Breast epithelium (tissue), 4 donors: ENCODE measurements around the gene TUBA3E. TPM values are rescaled to one million over a fixed set of nuclear protein-coding genes. Genes with fewer than 3 reads are reported as not detected.
"Not testable (repeated sequence)": the region's sequence is repeated elsewhere in the genome, so short reads cannot be mapped to it uniquely, and the experiment has no call there.

Source experiments
- DNase-seq, 2 donors: peaks; one replicate each; pipeline ENCODE4 v3.0.0-alpha.2; 2019; ENCODE audit warnings: low spot score in 2 of 2
- H3K27ac ChIP-seq, 2 donors: fragments of 200-600 bp; sonication (generic) in 1 of 2; one replicate each; pipeline ENCODE4 v1.5.1; 2016 to 2019; ENCODE audit warnings: mild to moderate bottlenecking in 1 of 2
- H3K27me3 ChIP-seq, 2 donors: fragments of 200-600 bp; sonication (generic) in 1 of 2; one replicate each; pipeline versions ENCODE4 v1.5.1 to v1.6.0; 2017 to 2019; ENCODE audit warnings: control low read depth in 1 of 2, mild to moderate bottlenecking in 1 of 2
- H3K36me3 ChIP-seq: fragments of 200-600 bp; one replicate; pipeline ENCODE4 v1.5.1; 2019
- H3K4me1 ChIP-seq, 2 donors: fragments of 200-600 bp; sonication (generic); one replicate each; pipeline ENCODE4 v1.5.1; 2016 to 2019; ENCODE audit warnings: control low read depth in 1 of 2
- H3K4me3 ChIP-seq, 3 donors: fragments of 200-600 bp; sonication (generic); 1 replicate in 2 of 3; 2 replicates in 1 of 3; pipeline ENCODE4 v1.5.1; 2016 to 2019; ENCODE audit warnings: mild to moderate bottlenecking in 3 of 3, moderate library complexity in 2 of 3
- H3K9me3 ChIP-seq, 2 donors: fragments of 200-600 bp; sonication (generic) in 1 of 2; one replicate each; pipeline ENCODE4 v1.5.1; 2016 to 2019; ENCODE audit warnings: control low read depth in 1 of 2
- POLR2A ChIP-seq: fragments of 450-650 bp; IDR thresholded peaks from one replicate; pipeline ENCODE4 v1.6.1; 2016; ENCODE audit warnings: antibody characterized with exemption, mild to moderate bottlenecking, moderate library complexity
- POLR2AphosphoS5 ChIP-seq, 3 donors: sonication (generic); formaldehyde crosslinking; IDR thresholded peaks; one replicate each; pipeline ENCODE4 v1.6.1; 2017; ENCODE audit warnings: antibody characterized with exemption in 3 of 3
- intact Hi-C: fragments of 100-400 bp; cut with DNase I; formaldehyde crosslinking; loops from one replicate; pipeline ENCODE4 v1.15.1; 2023; ENCODE audit warnings: low total_unique reads
- total RNA-seq, 3 donors: library from RNA; depleted of rRNA; stranded (reverse); fragments of >200 nt; gene quantifications; one replicate each; pipeline ENCODE4 v1.1.0, GENCODE V29; 2016
- TF ChIP-seq, protein P1 (sequence below), 3 donors: fragments of 450-650 bp; IDR thresholded peaks; one replicate each; pipeline ENCODE4 v1.5.1; 2016 to 2017; ENCODE audit warnings: antibody characterized with exemption in 3 of 3, mild to moderate bottlenecking in 3 of 3, moderate library complexity in 3 of 3

TUBA3E gene
- total RNA-seq, 3 donors from 2014 or later = not detected

DNA sequence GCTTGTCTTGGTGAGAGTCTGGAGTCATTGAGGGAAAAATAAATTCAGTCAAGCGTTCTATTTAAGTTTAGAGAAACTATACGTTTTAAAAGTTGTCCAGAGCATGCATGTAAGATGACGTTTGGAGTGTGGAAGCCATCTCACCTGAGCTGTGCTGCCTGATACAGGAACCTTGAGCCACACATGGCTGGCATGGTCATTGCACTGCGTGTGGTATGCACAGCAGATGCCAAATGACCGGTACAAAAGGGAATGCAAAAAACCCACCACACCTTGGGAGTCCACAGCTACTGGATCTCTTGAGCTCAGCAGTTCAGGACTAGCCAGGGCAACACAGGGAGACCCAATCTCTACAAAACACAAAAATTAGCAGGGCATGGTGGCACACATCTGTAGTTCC lies 11.8 kb downstream of the TUBA3E start:
- no peaks in the 10 kb centered on the region for H3K27me3 ChIP-seq
- no peaks in the 10 kb centered on the region for H3K4me1 ChIP-seq
- H3K27ac ChIP-seq = no peak overlapping the region
- DNase-seq = no peak
- no peaks in the 10 kb centered on the region for H3K36me3 ChIP-seq
- intact Hi-C loops = loop anchor here (10.0 kb wide), 1 partner anchor 1298 kb away; no protein-coding TSS in a partner anchor
- no peak overlapping the region for H3K4me3 ChIP-seq
- no peaks in the 10 kb centered on the region for H3K9me3 ChIP-seq
- TF ChIP-seq, protein P1, sequence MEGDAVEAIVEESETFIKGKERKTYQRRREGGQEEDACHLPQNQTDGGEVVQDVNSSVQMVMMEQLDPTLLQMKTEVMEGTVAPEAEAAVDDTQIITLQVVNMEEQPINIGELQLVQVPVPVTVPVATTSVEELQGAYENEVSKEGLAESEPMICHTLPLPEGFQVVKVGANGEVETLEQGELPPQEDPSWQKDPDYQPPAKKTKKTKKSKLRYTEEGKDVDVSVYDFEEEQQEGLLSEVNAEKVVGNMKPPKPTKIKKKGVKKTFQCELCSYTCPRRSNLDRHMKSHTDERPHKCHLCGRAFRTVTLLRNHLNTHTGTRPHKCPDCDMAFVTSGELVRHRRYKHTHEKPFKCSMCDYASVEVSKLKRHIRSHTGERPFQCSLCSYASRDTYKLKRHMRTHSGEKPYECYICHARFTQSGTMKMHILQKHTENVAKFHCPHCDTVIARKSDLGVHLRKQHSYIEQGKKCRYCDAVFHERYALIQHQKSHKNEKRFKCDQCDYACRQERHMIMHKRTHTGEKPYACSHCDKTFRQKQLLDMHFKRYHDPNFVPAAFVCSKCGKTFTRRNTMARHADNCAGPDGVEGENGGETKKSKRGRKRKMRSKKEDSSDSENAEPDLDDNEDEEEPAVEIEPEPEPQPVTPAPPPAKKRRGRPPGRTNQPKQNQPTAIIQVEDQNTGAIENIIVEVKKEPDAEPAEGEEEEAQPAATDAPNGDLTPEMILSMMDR (IDR thresholded peaks at IDR 0.05) = no peak
- TF ChIP-seq POLR2AphosphoS5 (IDR thresholded peaks at IDR 0.05) (no peak), POLR2A (no peak)

DNA sequence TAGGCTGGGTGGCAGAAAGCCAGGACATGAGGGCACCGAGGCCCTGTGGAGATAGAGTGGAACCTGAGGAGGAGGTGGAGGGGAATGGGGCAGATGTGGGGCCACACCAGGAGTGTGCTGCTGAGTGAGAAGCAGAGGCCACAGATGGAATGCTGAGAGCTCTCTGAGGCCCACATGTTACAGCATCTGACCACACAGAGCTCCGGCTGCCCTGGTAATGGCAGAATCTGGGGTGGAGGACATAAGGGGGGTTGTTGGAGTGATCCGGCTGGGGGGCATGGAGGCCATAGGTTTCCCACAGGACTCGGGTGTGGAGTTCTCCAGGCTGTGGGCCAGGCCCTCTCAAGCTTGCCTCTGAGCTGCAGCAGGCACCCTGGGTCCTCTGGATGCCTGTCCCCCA lies 12.3 kb downstream of the TUBA3E start:
- Histone ChIP-seq H3K27ac (no peak overlapping the region), H3K36me3 (no peaks in the 10 kb centered on the region), H3K4me1 (no peaks in the 10 kb centered on the region), H3K27me3 (no peaks in the 10 kb centered on the region), H3K4me3 (no peak overlapping the region), H3K9me3 (no peaks in the 10 kb centered on the region)
- intact Hi-C loops = loop anchor here (10.0 kb wide), 1 partner anchor 1299 kb away; no protein-coding TSS in a partner anchor
- TF ChIP-seq POLR2AphosphoS5 (IDR thresholded peaks at IDR 0.05) (no peak), POLR2A (no peak)
- TF ChIP-seq, protein P1 (IDR thresholded peaks at IDR 0.05) = no peak
- DNase-seq = no peak

DNA sequence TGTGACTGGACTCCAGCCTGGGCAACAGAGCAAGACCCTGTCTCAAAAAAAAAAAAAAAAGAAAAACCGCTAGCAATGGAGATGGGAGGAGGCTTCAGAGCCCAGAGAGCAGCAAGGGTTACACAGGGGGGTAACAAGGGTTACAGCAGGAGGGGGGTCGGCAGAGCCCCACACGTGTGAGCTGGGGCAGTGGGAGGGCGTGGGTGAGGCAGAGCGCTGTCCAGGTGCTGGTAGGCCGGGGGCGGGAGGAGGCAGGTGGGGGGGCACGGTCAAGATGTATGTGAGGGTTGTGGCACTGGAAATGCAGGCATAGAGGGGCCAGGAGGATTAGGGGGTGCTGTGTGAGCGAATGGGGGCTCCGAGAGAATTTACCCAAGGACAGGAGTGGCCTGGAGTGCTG lies 12.8 kb downstream of the TUBA3E start:
- Histone ChIP-seq H3K4me1 (peaks cover 0 to 5% of the 10 kb centered on the region in 2 donors), H3K27ac (no peak overlapping the region), H3K9me3 (no peaks in the 10 kb centered on the region), H3K4me3 (no peak overlapping the region), H3K36me3 (no peaks in the 10 kb centered on the region), H3K27me3 (no peaks in the 10 kb centered on the region)
- intact Hi-C loops = loop anchor here (10.0 kb wide), 1 partner anchor 1299 kb away; no protein-coding TSS in a partner anchor
- no peak for DNase-seq
- TF ChIP-seq, protein P1 (IDR thresholded peaks at IDR 0.05) = no peak
- no peak for TF ChIP-seq POLR2AphosphoS5 (IDR thresholded peaks at IDR 0.05)

DNA sequence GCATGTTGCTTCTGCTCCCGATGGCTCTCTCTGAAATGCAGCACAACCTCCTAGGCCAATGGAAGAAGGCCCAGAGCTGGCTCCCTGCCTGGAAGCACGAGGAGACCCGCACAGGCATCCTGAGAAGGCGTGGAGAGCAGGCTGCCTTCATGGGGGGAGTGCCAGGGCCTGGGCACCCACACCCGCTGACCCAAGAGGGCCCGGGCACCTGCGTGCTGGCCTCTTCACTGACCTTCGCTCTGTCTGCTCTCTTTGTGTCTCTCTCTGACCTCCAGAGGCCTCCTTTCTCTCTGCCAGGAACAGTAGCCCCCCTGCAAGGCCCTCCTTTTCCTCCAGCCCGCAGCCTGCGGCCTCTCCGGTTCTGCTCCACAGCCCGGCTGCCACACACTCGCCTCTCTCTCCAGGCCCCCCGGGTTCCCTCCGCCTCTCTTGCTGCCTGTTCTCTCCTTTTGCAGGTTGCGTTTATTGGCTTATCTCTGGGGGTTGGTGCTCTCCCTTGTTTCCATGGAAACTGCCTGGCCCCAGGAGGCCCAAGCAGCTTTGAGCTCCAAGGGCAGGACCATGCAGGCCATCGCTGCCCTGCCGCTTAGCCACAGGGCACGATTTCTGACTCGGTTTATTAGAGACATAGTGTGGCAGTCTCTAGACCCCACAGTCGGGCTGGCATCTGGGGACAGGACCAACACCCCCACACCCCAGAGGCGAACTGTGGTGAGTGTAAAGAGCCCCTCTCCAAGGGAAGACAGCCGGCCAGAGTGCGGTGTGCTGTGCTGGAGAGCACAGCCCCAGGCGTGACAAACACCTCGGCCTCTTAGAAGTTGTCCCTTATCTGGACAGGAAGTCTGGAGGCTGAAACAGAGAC lies 14.5 kb downstream of the TUBA3E start:
- peak overlapping the region in 2 of 3 donors; percentile 79 to 97 for H3K4me3 ChIP-seq
- no peaks in the 10 kb centered on the region for H3K9me3 ChIP-seq
- H3K27ac ChIP-seq = peak overlapping the region in 1 of 2 donors; percentile 12
- peaks cover 0 to 7% of the 10 kb centered on the region in 2 donors for H3K4me1 ChIP-seq
- TF ChIP-seq, protein P1 (IDR thresholded peaks at IDR 0.05) = no peak
- TF ChIP-seq POLR2AphosphoS5 (IDR thresholded peaks at IDR 0.05) = no peak
- TF ChIP-seq POLR2A = no peak
- H3K27me3 ChIP-seq = no peaks in the 10 kb centered on the region
- H3K36me3 ChIP-seq = no peaks in the 10 kb centered on the region
- intact Hi-C loops = loop anchor here (10.0 kb wide), 1 partner anchor 1301 kb away; no protein-coding TSS in a partner anchor
- no peak for DNase-seq

DNA sequence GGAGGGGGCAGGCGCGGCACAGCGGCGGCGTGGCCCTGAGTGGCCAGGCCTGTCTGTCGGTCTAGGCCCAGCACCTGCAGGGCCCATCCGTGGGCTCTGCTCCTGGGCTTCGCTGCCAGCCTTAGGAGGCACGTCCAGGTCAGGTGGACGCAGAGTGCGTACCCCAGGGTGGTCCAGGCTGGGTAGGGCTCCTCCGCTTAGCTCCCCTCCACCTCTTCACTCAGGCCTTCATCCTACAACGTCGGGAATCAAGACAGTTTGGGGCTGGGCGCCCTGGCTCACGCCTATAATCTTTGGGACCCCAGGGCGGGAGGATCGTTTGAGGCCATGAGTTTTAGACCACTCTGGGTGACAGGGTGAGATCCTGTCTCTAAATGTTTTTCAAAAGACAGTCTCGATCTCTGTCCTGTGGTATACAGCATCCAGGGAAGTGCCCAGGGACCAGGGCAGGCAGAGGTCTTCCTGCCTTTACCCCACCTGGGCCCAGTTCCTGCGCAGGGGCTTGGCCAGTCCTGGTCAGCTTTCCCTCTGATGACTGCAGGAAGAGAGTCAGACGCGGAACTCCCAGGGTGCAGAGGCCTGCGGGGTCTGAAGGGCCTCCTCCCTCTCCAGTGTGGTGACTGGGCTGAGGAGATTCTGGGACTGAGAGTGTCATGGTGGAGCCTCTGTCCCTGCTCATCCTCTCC lies 15.3 kb downstream of the TUBA3E start:
- H3K4me1 ChIP-seq, H3K27me3 ChIP-seq, DNase-seq, H3K9me3 ChIP-seq, H3K36me3 ChIP-seq: not testable (repeated sequence)
- Histone ChIP-seq H3K27ac (peak overlapping the region in 1 of 2 donors; percentile 92), H3K4me3 (peak overlapping the region; percentile 79 to 97 (median 93))
- intact Hi-C loops = loop anchor here (10.0 kb wide), 1 partner anchor 1302 kb away; no protein-coding TSS in a partner anchor
